HG03064 (cell line): ENCODE data around the gene SELP.

Experiments used
- ATAC-seq: cut with Tn5 transposase; IDR thresholded peaks from one replicate; pipeline ENCODE4 v1.9.1; 2021; ENCODE audit warnings: low read depth; ENCODE audit not compliant: unreplicated experiment

SELP gene

GRCh38 chr1:169623132-169623926 lies 6.6 kb downstream of the SELP start:
- ATAC-seq: no peak

- no peak for ATAC-seq
Observed at GRCh38 chr1:169620565-169620964, 9.4 kb downstream of the SELP start.

- ATAC-seq: no peak
Observed at GRCh38 chr1:169618367-169618766, 11.6 kb downstream of the SELP start.

- no peak for ATAC-seq
Observed at GRCh38 chr1:169615803-169616202, 14.1 kb downstream of the SELP start.

GRCh38 chr1:169610858-169611257 lies 19.1 kb downstream of the SELP start:
- ATAC-seq: no peak

- no peak for ATAC-seq
Observed at GRCh38 chr1:169610108-169610507, 19.8 kb downstream of the SELP start.

- ATAC-seq: no peak
Observed at GRCh38 chr1:169608226-169608625, 21.7 kb downstream of the SELP start.

GRCh38 chr1:169604781-169605560 lies 25.0 kb downstream of the SELP start:
- ATAC-seq: no peak

GRCh38 chr1:169601096-169601881 lies 28.6 kb downstream of the SELP start:
- no peak for ATAC-seq

GRCh38 chr1:169595764-169596711 lies 33.9 kb downstream of the SELP start:
- ATAC-seq: no peak

GRCh38 chr1:169594391-169594790 lies 35.5 kb downstream of the SELP start:
- ATAC-seq: peak; percentile 71

GRCh38 chr1:169590932-169591331 lies 39.0 kb downstream of the SELP start:
- no peak for ATAC-seq

GRCh38 chr1:169588785-169589485 lies 41.0 kb downstream of the SELP start:
- no peak for ATAC-seq

- ATAC-seq: no peak
Observed at GRCh38 chr1:169588112-169588511, 41.8 kb downstream of the SELP start.

- ATAC-seq: peak; percentile 97
Observed at GRCh38 chr1:169586395-169587255, 43.3 kb downstream of the SELP start, which contains the start of gene F5. F5 (minus strand) TSS chr1:169586481; CDS start chr1:169586386, 95 bp downstream.

GRCh38 chr1:169586067-169586394 lies 43.9 kb downstream of the SELP start:
- ATAC-seq: peak; percentile 14

GRCh38 chr1:169585181-169585580 lies 44.7 kb downstream of the SELP start:
- ATAC-seq: no peak

GRCh38 chr1:169584483-169585144 lies 45.3 kb downstream of the SELP start:
- no peak for ATAC-seq
